Caki2 (cell line): ENCODE data around the gene MED9. TPM values are rescaled to one million over a fixed set of nuclear protein-coding genes. Genes with fewer than 3 reads are reported as not detected.

Experiments
- DNase-seq: peaks from one replicate; pipeline ENCODE4 v3.0.0-alpha.2; 2015; ENCODE audit warnings: low read depth
- in situ Hi-C: cut with HindIII; loops from 2 replicates; pipeline ENCODE4 v1.10.0; 2016; ENCODE audit warnings: low sequenced_read_pairs, low pct_unique_long_range_greater_than_20kb, mixed read lengths
- total RNA-seq: library from RNA; depleted of rRNA; stranded (reverse); fragments of >200 nt; shearing (Covaris generic); gene quantifications from 2 replicates; pipeline ENCODE4 v1.2.3, GENCODE V29; 2014; ENCODE audit warnings: low replicate concordance

Gene MED9
- total RNA-seq, 1 experiment from 2014 or later = 19.6 TPM

DNA sequence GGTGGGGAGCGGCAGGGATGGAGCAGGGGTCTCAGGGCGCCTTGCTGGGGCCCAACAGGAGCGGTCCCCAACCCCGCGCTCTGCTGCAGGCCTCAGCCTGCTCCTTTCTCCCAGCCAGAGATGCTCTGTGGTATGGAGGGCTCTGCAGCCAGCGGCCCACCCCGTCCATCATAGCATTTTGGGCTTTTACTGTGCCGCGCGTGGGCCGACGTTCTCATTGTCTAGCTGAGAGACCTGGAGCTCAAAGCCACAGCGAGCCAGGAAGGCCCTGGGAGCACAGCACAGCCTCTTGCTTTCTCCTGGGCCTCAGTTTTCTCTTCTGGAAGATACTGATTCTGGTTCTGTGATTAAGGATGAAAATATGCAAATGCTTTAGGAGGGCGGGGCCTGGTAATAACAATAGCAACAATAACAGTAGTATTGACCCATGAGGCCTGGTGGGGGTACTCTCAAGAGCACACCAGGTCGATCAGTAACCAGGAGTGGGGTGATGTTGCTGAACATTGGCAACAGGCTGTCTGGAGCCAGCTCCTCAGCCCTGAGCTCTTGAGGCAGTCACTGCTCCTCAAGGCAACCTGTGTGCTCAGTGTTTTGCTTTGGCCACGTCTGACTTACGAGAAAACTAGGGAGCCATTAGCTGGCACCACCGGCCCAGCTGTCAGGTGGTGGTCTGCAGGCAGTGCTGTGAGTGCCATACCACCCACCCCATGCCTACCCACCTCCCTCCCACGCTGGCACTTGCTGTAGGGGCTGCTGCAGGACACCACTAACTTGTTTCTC lies 20.5 kb downstream of the MED9 start:
- no peak for DNase-seq
- in situ Hi-C loops = no loop called here

DNA sequence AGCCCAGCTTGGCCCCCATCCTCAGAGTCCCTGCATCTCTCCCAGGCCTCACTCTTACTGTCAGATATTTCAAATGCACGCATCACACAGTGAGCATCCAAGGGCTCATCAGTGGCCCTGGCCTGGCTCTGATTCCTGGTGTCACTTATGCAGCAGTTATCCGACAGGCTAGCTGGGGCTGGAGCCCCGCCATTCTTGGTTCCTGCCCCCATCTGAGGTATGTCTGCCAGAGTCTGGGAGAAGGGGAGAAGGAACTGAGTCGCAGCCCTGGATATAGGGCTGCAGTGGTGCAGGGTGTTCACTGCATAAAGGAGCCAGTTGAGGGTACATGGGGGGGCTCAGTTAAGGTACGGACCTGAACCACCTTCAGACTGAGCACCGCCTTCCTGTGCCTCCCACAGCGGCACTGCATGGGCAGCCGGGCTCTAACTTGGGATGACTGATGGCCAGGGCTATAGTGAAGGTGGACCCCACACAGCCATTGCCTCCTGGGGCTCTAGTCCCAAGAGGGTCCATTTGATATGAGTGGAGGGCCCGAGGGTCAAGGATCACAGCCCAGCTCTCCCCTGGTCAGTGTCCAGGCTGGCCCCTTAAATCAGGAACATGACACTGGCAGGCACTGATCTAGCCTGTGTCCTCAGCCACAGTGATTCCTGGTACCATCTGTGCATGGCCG lies 21.2 kb downstream of the MED9 start:
- no peak for DNase-seq

GRCh38 chr17:17498606-17499301 lies 22.0 kb downstream of the MED9 start:
- in situ Hi-C loops = no loop called here
- DNase-seq = no peak

More for the DNA sequence above, 21.2 kb downstream of the MED9 start:
- in situ Hi-C loops = no loop called here

DNA sequence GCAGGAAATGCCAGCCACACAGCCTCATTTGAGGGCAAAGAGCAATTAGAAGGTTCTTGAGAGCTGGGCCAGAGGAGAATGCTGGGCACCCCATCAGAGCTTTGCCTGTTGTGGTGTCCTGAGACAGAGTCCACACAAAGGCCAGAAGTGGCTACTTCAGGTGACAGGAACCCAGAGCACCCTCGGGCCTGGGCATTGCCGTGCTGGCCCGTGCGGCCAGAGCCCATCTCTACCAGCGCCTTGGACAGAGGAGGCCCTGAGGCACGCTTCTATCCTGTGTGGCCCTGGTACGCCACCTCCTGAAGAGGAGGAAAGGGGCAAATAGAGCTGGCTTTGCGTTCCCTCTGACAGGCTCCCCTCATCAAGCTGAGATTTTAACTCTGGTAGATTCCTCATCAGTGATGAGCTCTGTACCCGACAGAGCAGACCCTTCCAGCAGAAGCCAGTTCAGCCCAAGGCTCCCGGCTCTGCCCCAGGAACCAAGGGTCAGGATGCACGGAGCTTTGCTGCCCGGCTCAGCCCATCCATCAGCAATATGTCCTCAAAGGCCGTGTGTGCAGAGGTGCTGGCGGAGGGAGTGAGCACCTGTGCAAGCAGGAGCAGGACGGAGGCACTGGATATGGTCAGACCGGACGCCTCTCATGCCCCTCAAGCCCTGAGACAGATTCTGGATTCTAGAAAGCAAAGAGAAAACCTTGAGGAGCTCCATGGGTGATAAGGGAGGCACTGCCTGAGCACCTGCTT lies 22.8 kb downstream of the MED9 start:
- in situ Hi-C loops = no loop called here
- no peak for DNase-seq

DNA sequence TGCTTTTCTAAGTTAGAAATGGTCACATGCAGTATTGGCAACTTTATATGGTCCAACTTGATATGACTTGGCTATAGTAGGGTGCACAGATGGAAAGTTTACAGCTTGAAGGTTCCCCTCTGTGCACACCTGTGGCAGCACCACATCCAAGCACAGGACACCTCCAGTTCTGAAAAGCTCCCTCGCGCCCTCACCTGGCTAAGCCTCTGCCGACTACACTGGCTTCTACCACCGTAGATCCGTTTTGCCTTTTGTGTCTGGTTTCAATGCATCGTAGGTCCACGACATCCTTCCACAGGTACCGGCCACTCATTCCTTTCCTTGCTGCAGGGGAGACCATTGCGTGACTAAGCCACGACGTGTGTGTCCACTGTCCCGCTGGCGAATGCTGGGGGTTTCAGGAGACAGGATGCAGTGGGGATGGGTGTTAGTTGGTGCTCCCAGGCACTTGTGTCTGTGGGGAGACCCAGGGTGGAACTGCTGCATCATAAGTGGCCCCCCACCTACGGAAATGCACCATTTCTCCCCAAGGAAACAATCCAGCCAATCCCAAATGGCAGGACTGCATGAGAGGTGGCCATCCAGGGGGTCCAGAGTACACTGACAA lies 24.3 kb downstream of the MED9 start:
- no peak for DNase-seq
- in situ Hi-C loops = no loop called here

DNA sequence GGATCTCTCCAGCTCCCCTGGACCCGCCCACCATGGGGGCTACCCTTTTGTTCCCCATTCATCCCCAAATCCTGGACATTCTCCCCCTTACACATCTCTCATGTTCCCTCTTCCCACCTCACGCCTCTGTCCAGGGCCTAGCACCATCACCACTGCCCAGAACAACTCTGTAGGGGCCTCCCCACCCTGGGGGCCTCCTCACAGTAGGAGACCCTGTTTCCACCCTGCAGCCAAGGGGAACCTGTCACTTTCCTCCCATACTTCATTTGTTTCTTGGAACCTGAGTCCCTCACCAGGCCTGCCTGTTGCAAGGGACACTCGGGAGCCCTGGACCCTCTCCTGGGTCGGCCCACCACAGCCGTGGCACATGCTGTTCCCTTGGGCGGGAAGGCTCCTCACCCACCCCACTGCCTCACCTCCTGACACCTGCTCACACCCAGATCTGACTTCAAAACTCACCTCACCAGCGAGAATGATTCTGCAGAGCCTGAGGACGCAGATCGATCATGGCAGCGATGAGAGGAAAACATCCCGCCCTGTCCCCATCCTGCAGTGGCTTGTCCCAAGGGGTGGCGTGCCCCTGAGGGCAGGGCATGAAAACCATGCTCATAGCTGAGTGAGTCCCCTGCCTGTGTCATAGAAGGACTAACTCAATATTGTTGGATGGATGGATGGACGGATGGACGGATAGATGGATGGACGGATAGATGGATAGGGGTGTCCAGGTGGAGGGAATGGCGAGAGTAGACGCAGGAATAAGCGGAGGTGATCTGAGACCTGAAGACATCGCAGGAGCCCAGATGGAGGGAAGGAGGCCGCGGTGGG lies 26.2 kb downstream of the MED9 start:
- DNase-seq = no peak

GRCh38 chr17:17503566-17504130 lies 26.8 kb downstream of the MED9 start:
- no peak for DNase-seq
- in situ Hi-C loops = no loop called here

More for the DNA sequence above, 26.2 kb downstream of the MED9 start:
- in situ Hi-C loops = no loop called here

DNA sequence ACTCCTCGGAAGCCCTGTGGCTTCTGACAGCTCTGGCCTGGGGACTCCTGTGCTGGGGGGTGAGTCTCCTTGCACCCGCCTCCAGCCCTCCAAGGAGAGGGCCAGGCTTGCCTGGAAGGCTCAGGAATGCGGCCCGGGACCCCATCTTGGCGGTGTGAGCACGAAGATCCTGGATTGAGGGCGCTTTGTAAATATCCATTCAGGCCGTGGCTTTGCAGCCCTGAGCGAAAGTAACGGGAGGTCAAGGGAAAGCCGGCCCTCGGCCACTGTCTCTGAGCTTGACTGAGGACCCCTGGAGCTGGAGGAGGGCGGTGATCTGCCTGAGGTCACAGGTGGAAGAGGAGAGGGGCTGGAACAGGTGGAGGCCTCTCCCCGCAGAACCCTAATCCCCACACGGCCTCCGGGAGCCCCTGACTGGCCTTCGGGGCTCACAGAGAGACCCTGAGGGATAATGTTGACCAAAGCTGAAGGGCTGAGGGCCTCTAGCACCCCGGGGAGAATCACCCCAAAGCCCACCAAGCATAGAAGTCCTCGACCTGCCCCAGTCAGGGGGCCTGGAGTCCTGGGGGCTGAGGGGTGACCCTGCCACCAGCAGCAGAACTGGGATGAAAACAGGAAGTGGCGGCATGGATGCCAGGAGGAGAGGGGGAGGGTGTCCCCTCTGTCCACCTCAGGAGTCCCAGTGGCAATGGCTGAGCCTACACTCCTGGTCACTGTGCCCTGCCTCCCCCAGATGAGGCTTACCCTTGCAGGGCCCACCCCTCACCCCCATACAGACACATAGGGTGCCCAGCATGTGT lies 27.7 kb downstream of the MED9 start:
- in situ Hi-C loops = no loop called here
- DNase-seq = no peak

DNA sequence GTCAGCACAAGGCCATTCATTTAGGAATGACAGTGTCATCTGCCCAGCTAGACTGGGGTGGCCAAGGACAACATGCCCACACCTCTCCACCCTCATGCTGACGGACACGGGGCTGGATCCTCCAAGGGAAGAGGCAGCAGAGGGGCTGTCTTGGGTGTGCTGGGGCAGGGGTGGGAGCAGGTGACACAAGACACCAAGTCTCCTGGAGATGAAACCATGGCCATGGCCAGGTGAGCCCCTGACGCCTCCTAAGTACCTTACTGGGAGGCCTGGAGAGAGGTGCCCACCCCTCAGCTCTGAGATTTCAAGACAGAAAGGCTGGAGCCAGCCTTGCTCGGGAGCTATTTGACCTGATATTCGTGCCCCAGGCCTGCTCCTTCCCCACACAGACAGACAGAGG lies 28.4 kb downstream of the MED9 start:
- in situ Hi-C loops = no loop called here

GRCh38 chr17:17505610-17506171 lies 28.9 kb downstream of the MED9 start:
- in situ Hi-C loops = no loop called here
- DNase-seq = no peak

More for the DNA sequence above, 28.4 kb downstream of the MED9 start:
- DNase-seq = no peak

DNA sequence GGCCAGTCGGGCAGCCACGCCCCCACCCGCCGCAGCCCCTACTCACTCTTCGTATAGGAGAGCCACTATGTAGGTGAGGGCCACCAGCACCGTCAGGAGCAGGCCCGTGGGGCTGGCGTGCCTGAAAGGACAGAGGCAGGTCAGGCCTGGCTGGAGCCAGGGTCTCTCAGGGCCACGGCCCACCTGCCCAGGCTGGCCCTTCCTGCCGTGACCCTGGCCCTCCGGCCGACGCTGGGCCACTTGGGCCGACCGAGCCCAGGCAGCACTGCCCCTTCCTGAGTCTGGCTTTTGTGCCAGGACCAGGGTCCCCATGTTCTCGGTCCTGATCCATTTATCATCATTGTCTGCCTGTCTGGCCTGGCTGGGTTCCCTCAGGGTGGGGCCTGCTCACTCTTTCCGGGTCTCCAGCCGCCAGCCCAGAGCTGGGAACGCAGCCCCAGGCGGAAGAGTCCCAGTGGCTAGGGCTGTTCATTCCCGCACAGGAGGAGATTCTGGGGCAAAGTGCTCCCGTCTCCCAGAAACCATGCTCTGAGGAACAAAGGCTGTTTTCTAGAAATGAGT lies 29.5 kb downstream of the MED9 start:
- in situ Hi-C loops = no loop called here

GRCh38 chr17:17506893-17507464 lies 30.2 kb downstream of the MED9 start:
- no peak for DNase-seq
- in situ Hi-C loops = no loop called here

More for the DNA sequence above, 29.5 kb downstream of the MED9 start:
- DNase-seq = no peak

- in situ Hi-C loops = no loop called here
Observed at GRCh38 chr17:17507465-17508011, 30.7 kb downstream of the MED9 start.

DNA sequence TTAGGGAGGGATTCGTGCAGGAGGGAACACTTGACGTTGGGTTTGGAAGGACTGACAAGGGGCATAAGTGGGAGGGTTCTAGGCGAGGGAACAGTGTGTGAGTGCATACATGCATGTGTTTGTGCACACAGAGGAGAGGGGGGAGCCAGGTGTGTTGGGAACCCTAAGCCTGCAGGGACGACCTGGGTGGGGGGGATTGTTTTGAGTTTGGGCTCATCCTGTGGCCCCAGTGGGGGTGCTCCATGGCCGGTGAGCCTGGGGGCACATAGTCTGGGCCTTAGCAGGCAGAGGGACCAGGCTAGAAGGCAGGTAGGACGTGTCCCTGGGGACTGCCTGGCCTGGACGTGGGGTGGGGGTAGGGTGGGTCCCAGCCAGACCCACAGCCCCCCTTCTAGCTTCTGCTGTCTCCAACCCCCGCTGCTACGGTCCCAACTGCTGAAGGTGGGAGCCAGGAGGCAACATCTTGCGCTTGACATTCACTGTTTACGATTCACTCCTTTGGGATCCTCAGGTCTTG lies 31.3 kb downstream of the MED9 start:
- in situ Hi-C loops = no loop called here
- no peak for DNase-seq

More at GRCh38 chr17:17507465-17508011, 30.7 kb downstream of the MED9 start:
- no peak for DNase-seq
